HG02870 (cell line): ENCODE measurements around the gene GMEB2.
"Not testable (repeated sequence)": the region's sequence is repeated elsewhere in the genome, so short reads cannot be mapped to it uniquely, and the experiment has no call there.

Experiments used
- ATAC-seq: cut with Tn5 transposase; IDR thresholded peaks from one replicate; pipeline ENCODE4 v1.9.1; 2021; ENCODE audit warnings: mild to moderate bottlenecking, moderate library complexity; ENCODE audit not compliant: unreplicated experiment

The GMEB2 gene

GRCh38 chr20:63562461-63563224, 64.3 kb downstream of the GMEB2 start:
- no peak for ATAC-seq

- ATAC-seq, result no peak
Measured at GRCh38 chr20:63561624-63562396, 65.1 kb downstream of the GMEB2 start.

GRCh38 chr20:63560856-63561609, 65.9 kb downstream of the GMEB2 start:
- no peak for ATAC-seq

GRCh38 chr20:63560333-63560805, 66.5 kb downstream of the GMEB2 start:
- no peak for ATAC-seq

GRCh38 chr20:63559485-63560332, 67.2 kb downstream of the GMEB2 start:
- ATAC-seq, result not testable (repeated sequence)

- no peak for ATAC-seq
Measured at GRCh38 chr20:63558804-63559484, 68.0 kb downstream of the GMEB2 start.

- no peak for ATAC-seq
Measured at GRCh38 chr20:63557481-63557891, 69.4 kb downstream of the GMEB2 start.

GRCh38 chr20:63556873-63557478, 69.9 kb downstream of the GMEB2 start:
- ATAC-seq, result no peak

GRCh38 chr20:63555661-63556381, 71.1 kb downstream of the GMEB2 start:
- ATAC-seq, result no peak

- ATAC-seq, result no peak
Measured at GRCh38 chr20:63554361-63555278, 72.3 kb downstream of the GMEB2 start.

GRCh38 chr20:63553933-63554290, 73.0 kb downstream of the GMEB2 start, which contains the start of gene FNDC11:
TSS of gene FNDC11 (plus strand) at chr20:63554159. CDS start at chr20:63555664, 1,505 bp downstream.
- ATAC-seq, result peak; percentile 14

- peak; percentile 36 for ATAC-seq
Measured at GRCh38 chr20:63553251-63553932, 73.5 kb downstream of the GMEB2 start.

GRCh38 chr20:63552481-63553249, 74.2 kb downstream of the GMEB2 start:
- ATAC-seq, result peak; percentile 16

GRCh38 chr20:63551068-63551467, 75.8 kb downstream of the GMEB2 start:
- ATAC-seq, result no peak

GRCh38 chr20:63549679-63550282, 77.1 kb downstream of the GMEB2 start:
- ATAC-seq, result no peak

GRCh38 chr20:63549019-63549418, 77.9 kb downstream of the GMEB2 start:
- no peak for ATAC-seq
